KOPT-K1 (cell line): ENCODE results near the gene PAQR4.

Experiments
- H3K27ac ChIP-seq: fragments of 200-600 bp; sonication (generic); 2 replicates; pipeline ENCODE4 v1.5.1; 2016; ENCODE audit warnings: antibody characterized with exemption, mild to moderate bottlenecking, low read depth, low read length; ENCODE audit not compliant: poor library complexity, severe bottlenecking
- H3K36me3 ChIP-seq: fragments of 200-600 bp; sonication (generic); 2 replicates; pipeline ENCODE4 v1.5.1; 2017; ENCODE audit warnings: antibody characterized with exemption, mild to moderate bottlenecking, low read length, moderate library complexity; ENCODE audit not compliant: insufficient read depth
- H3K9me3 ChIP-seq: fragments of 200-600 bp; sonication (generic); 2 replicates; pipeline ENCODE4 v1.5.1; 2017; ENCODE audit warnings: antibody characterized with exemption, low read length, mild to moderate bottlenecking; ENCODE audit not compliant: insufficient read depth, poor library complexity, severe bottlenecking

Gene PAQR4

GRCh38 chr16:2954656-2955381 is 14.3 kb upstream of the PAQR4 start:
- Histone ChIP-seq H3K36me3 (no peaks in the 10 kb centered on the region), H3K27ac (no peak overlapping the region), H3K9me3 (no peaks in the 10 kb centered on the region)

GRCh38 chr16:2955438-2955778 is 13.7 kb upstream of the PAQR4 start:
- no peaks in the 10 kb centered on the region for H3K36me3 ChIP-seq
- H3K9me3 ChIP-seq = no peaks in the 10 kb centered on the region
- H3K27ac ChIP-seq = no peak overlapping the region

- H3K36me3 ChIP-seq = no peaks in the 10 kb centered on the region
- H3K9me3 ChIP-seq = no peaks in the 10 kb centered on the region
- peak overlapping the region; percentile 41 for H3K27ac ChIP-seq
These were observed 13.2 kb upstream of the PAQR4 start for GRCh38 chr16:2955779-2956578.

DNA sequence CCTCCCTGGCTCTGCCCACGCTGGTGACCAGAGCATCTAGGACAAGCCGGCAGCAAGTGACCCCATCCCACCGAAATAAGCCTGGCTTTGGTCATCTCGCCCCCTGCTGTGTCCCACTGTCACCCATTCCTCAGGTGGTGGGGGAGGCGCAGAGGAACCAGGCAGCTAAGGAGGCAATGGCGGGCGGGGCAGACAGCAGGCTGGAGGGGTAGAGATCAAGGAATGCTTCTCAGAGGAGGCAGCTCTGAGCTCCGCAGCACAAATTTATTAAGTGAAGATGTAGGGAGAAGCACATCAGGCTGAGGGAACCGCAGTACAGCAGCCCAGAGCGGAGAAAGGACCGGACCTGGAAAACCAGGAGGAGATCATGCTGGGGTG is 12.6 kb upstream of the PAQR4 start:
- Histone ChIP-seq H3K27ac (peak overlapping the region; percentile 41), H3K36me3 (no peaks in the 10 kb centered on the region), H3K9me3 (no peaks in the 10 kb centered on the region)

GRCh38 chr16:2959206-2959605 is 9.9 kb upstream of the PAQR4 start:
- no peaks in the 10 kb centered on the region for H3K9me3 ChIP-seq
- no peaks in the 10 kb centered on the region for H3K36me3 ChIP-seq
- H3K27ac ChIP-seq = no peak overlapping the region

GRCh38 chr16:2960183-2961010 is 8.8 kb upstream of the PAQR4 start:
- Histone ChIP-seq H3K27ac (no peak overlapping the region), H3K9me3 (no peaks in the 10 kb centered on the region), H3K36me3 (no peaks in the 10 kb centered on the region)

DNA sequence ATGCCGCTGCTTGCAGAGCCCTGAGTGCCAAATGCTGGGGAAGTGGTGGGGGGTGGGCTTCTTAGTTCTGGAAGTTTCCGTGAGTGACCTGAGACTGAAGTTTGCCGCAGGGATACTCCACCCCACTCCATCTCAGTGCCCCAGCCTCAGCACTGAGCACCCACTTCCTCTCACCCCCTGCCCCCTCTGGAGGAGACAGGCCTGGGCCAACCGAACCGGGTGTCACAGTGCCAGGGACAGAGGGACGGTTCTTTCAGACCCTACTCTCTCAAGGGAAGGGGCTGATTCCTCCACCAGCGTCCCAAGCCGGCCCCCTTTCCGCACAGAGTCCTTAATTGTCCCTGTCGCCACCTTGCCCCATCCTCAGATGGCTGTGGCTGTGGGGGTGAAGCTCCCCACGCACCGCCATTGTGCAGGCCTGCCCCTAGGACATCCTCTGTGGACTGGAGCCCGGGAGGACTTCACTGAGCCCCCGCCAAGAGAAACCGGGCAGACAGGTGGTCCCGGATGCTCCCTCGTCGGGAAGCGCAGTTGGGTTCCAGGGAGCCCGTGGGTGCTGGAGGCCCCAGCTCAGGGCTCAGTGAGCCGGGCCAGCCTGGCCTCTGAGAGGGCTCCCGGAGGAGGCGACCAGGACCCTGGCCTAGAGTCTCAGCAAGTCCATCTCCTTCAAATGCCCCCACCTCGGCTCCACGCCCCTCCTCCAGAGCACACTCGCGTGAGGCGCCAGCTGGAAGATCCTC is 6.6 kb upstream of the PAQR4 start:
- Histone ChIP-seq H3K27ac (peak overlapping the region; percentile 34), H3K9me3 (no peaks in the 10 kb centered on the region), H3K36me3 (no peaks in the 10 kb centered on the region)

- peak overlapping the region; percentile 34 for H3K27ac ChIP-seq
- no peaks in the 10 kb centered on the region for H3K36me3 ChIP-seq
- no peaks in the 10 kb centered on the region for H3K9me3 ChIP-seq
These were observed 6.0 kb upstream of the PAQR4 start for GRCh38 chr16:2963074-2963722.

- peak within 1 kb of the TSS; percentile 34 for H3K27ac ChIP-seq
- no peaks in the 10 kb centered on the region for H3K36me3 ChIP-seq
- H3K9me3 ChIP-seq = no peaks in the 10 kb centered on the region
These were observed 5.2 kb upstream of the PAQR4 start, which contains the start of gene KREMEN2 for GRCh38 chr16:2963723-2964474. Gene KREMEN2, plus strand, starts transcription at chr16:2964275. Its CDS starts 246 bp downstream, at chr16:2964521.

DNA sequence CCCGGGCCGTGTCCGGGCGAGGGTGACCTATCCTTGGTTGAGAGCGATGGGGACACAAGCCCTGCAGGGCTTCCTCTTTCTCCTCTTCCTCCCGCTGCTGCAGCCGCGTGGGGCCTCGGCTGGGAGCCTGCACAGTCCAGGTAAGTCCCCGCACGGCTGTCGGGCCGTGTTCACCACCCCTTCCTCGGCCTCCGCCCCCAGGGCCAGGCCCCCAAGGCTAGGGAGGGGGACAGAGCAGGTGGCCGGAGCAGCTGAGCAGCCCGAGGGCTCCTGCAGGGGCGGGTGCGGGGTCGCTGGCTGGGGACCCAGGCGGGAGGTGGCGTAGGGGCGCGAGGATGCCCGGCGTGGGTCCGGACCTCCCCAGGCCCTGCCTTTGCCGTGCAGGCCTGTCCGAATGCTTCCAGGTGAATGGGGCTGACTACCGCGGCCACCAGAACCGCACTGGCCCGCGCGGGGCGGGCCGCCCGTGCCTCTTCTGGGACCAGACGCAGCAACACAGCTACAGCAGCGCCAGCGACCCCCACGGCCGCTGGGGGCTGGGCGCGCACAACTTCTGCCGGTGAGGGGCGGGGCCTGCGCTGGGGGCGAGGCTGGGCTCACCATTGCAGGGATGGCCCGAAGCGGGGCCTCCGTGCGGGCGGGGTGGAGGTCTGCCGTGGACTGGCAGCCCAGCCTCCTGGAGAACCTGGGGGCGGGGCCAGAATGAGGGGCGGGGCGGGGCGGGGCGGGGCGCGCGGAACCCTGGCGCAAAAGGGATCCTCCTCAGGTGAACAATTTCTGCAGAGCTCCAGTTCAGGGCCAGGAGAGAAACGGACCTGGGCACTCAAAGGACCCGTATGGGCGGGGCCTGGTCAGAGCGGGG is 4.4 kb upstream of the PAQR4 start:
- H3K36me3 ChIP-seq = no peaks in the 10 kb centered on the region
- peak overlapping the region; percentile 21 for H3K27ac ChIP-seq
- no peaks in the 10 kb centered on the region for H3K9me3 ChIP-seq

DNA sequence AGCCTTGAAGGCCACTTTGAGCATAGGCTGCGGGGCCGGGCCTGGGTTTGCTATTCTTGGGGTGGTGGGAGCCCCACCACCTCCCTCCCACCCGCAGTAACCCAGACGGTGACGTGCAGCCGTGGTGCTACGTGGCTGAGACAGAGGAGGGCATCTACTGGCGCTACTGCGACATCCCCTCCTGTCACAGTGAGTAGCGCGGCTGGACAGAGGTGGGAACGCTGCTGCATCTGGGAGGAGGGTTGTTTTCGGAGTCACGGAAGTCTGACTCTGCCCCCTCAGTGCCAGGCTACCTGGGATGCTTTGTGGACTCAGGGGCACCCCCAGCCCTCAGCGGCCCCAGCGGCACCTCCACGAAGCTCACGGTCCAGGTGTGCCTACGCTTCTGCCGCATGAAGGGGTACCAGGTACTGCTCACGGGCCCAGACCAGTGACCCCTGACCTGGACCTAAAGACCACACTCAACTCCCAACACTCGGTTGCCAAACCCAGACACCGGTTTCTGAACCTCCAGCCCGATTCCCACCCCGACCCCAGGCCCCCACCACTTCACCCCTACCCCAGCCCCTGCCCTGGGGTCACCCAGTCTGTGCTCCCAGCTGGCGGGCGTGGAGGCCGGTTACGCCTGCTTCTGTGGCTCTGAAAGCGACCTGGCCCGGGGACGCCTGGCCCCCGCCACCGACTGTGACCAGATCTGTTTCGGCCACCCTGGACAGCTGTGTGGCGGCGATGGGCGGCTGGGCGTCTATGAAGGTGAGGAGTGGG is 2.9 kb upstream of the PAQR4 start:
- Histone ChIP-seq H3K27ac (no peak overlapping the region), H3K36me3 (peaks cover 7% of the 10 kb centered on the region; the same call in 1 of the 2 replicates), H3K9me3 (no peaks in the 10 kb centered on the region)

DNA sequence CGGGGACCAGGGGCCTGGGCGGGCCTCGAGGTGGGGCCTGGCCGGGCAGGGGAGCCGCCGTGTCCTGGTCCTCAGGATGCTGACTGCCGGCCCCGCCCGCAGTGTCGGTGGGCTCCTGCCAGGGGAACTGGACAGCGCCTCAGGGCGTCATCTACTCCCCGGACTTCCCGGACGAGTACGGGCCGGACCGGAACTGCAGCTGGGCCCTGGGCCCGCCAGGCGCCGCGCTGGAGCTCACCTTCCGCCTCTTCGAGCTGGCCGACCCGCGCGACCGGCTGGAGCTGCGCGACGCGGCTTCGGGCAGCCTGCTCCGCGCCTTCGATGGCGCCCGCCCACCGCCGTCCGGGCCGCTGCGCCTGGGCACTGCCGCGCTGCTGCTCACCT is 2.3 kb upstream of the PAQR4 start:
- no peak overlapping the region for H3K27ac ChIP-seq
- no peaks in the 10 kb centered on the region for H3K9me3 ChIP-seq
- H3K36me3 ChIP-seq = peaks cover 13% of the 10 kb centered on the region
